22Rv1 (cell line): ENCODE results near the gene PRMT3.

Experiments used
- H3K27ac ChIP-seq: fragments of 450-650 bp; 2 replicates; pipeline ENCODE4 v1.5.1; 2017
- CTCF ChIP-seq: fragments of 450-650 bp; IDR thresholded peaks from 2 replicates; pipeline ENCODE4 v1.5.1; 2017; ENCODE audit warnings: mild to moderate bottlenecking
- ZFX ChIP-seq: fragments of 450-650 bp; IDR thresholded peaks from 2 replicates; pipeline ENCODE4 v1.6.1; 2017; ENCODE audit warnings: antibody characterized with exemption, borderline replicate concordance

Gene PRMT3

GRCh38 chr11:20417771-20418170, 30.3 kb downstream of the PRMT3 start:
- no peak for TF ChIP-seq ZFX
- TF ChIP-seq CTCF: no peak
- no peak overlapping the region for H3K27ac ChIP-seq

GRCh38 chr11:20421946-20422345, 34.4 kb downstream of the PRMT3 start:
- no peak overlapping the region for H3K27ac ChIP-seq
- TF ChIP-seq ZFX: no peak
- no peak for TF ChIP-seq CTCF

- no peak overlapping the region for H3K27ac ChIP-seq
- TF ChIP-seq CTCF (no peak), ZFX (no peak)
These were observed 41.7 kb downstream of the PRMT3 start for GRCh38 chr11:20429216-20429615.

GRCh38 chr11:20438637-20439036, 51.1 kb downstream of the PRMT3 start:
- H3K27ac ChIP-seq: no peak overlapping the region
- TF ChIP-seq CTCF (no peak), ZFX (no peak)

GRCh38 chr11:20443596-20443995, 56.1 kb downstream of the PRMT3 start:
- TF ChIP-seq CTCF (peak; percentile 63), ZFX (no peak)
- no peak overlapping the region for H3K27ac ChIP-seq

GRCh38 chr11:20444535-20444934, 57.0 kb downstream of the PRMT3 start:
- TF ChIP-seq CTCF: no peak
- no peak for TF ChIP-seq ZFX
- H3K27ac ChIP-seq: no peak overlapping the region

- TF ChIP-seq ZFX (no peak), CTCF (no peak)
- H3K27ac ChIP-seq: no peak overlapping the region
These were observed 61.3 kb downstream of the PRMT3 start for GRCh38 chr11:20448834-20449233.
